NCI-H1105 (cell line): ENCODE data around the gene HPD.
A peak's percentile ranks its signal among the peaks of the same experiment; 100 is the strongest.

ENCODE experiments used
- DNase-seq: peaks from one replicate; lab custom pipeline; 2025; lab: John Stamatoyannopoulos, UW

HPD gene

DNA sequence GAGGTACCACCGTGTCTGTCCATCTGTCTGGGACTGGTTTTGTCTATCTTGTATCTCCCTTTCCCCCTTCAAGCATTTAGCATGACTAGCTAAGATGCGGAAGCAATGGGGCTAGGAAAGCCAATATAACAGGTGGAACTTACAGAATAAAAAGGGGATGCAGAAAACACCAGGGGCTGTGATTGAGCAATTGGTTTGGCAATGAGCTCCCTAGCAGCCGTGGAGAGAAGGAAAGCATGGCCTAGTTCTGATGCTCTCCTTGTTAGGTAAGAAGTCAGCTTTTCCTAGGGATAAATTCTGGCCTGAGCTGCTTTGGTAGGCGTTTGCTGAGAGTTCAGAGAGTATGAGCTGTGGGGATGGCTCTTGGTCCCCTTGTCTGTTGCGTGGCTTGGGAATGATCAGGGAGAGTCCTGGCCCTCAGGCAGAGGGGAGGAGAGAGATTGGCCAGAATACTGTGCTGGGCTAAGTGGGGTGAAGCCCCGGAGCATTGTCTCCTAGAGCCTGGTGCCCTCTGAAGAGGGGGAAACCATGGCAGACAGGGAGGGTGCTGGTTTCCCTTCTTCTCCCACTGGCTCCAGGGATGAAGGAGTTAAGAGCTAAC lies 47.7 kb downstream of the HPD start:
- DNase-seq = no peak

DNA sequence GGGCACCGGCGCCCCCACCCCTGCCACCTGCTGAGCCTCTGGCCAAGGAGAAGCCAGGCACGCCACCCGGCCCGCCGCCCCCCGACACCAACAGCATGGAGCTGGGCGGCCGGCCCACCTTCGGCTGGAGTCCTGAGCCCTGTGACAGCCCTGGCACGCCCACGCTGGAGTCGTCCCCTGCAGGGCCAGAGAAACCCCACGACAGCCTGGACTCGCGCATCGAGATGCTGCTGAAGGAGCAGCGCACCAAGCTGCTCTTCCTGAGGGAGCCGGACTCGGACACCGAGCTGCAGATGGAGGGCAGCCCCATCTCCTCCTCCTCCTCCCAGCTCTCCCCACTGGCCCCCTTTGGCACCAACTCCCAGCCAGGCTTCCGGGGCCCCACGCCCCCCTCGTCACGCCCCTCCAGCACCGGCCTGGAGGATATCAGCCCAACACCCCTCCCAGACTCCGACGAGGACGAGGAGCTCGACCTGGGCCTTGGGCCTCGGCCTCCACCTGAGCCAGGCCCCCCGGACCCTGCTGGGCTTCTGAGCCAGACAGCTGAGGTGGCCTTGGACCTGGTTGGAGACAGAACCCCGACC lies 48.3 kb downstream of the HPD start:
- no peak for DNase-seq

DNA sequence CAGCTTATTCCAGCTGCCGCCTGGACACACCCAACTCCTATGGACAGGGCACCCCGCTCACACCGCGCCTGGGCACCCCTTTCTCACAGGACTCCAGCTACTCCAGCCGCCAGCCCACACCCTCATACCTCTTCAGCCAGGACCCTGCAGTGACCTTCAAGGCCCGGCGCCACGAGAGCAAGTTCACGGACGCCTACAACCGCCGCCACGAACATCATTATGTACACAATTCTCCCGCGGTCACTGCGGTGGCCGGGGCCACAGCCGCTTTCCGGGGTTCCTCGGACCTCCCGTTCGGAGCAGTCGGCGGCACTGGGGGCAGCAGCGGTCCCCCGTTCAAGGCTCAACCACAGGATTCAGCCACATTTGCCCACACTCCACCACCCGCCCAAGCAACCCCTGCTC lies 48.9 kb downstream of the HPD start:
- DNase-seq = no peak

DNA sequence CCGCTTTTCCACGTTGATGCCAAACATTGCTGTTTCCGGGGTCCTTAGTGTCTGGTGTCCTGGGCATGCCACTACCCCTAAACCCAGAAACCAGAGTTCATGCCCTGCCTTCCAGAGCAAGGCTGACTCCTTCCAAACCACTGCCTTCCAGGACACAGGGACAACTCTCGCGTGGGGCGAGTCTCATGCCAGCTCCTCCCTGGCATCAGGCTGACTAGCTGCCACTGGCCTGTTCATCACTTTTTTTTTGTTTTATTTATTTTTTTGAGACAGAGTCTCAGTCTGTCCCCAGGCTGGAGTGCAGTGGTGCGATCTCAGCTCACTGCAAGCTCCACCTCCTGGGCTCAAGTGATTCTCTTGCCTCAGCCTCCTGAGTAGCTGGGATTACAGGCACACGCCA lies 50.0 kb downstream of the HPD start:
- DNase-seq = no peak

DNA sequence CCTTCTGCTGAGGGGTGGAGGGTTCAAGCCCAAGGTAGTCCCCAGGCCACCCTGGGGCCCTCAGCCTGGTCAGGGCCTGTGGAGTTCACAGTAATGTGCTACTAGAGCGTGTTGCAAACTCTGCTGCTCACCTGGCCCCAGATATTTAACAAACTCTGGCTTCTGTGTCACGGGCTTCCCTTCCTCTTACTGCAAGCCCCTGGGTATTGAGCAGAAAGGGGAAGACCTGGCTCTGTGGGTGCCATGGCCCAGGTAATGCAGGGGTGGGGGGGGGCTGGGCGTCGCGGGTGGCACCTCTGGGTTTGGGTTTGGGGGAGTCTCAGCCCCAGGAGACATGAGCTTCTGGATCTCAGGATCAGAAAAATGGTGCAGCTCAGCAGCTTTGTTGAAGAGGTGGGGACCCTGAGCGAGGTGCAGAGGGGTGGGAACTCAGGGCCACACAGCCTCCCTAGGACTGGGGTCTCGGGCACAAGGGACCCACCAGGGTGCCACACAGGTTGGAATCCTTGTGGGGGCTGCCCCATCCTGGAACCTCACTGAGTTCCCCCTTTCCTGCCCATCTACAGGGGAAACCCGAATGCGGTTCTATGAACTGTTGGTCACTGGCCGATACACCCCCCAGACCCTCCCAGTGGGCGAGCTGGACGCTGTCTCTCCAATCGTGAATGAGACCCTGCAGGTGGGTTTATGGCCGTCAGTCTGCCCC lies 50.9 kb downstream of the HPD start:
- DNase-seq = no peak

DNA sequence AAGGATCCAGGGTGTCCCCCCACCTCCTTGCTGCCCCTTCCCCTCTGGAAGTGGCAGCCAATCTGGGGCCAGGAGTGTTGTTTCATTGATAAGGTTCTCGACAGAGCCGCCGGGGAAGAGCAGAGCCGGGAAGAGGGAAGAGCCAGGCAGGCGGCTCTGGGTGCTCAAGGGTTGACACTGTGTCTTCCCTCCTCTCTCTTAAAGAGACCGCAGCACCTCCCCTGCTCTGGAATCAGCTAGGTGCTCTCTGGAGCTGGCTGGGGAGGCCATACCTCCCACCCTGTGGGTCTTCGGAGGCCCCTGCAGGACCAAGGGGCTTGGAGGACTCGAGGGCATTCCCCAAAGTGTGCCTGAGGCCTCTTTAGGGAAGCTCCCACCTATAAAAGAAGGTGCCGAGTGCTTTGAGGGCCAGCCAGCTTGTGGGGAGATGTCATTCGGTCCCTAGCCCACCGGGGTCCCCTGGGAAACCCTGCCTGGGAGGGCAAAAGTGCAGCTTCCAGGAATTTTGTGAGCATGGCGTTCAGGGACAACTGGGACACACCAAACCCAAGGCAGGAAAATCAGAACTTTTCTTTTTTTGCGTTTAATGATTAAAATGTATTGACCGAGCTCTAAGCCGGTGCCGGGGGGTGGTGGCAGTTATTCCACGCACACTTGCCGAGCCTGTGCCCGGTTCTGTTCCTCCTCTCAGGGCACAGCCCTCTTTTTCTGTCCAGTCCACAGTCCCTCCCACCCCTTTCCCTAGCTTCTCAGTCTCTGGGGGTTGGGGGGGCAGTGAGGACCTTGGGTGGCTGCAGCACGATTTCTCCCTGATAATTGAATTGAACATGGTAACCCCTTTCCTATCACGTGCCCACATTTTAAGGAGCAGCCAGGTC lies 51.9 kb downstream of the HPD start:
- DNase-seq = no peak

DNA sequence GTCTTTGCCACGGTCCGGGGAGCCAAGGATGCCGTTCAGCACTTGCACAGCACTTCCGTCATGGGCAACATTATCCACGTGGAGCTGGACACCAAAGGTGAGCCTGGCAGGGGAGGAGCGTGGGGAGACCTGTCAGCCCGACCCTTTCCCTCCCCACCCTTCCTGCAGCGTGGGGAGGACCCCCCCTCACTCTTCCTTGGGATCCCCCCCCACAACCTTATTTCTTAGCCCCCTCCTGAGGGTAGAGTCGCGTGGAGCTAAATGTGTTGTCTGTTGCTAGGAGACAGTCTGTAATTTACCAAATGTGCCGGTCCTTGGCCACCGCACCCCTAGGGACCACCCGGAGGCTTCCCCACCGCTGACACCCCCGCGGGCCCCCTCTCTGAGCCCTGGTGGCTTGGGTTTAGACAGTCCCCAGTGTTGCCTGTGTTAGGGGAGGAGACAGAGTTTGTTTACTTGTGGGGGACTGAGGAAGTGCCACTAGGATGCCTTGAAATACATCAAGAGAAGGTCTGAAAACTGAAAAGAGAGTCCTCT lies 52.6 kb downstream of the HPD start:
- DNase-seq = no peak

DNA sequence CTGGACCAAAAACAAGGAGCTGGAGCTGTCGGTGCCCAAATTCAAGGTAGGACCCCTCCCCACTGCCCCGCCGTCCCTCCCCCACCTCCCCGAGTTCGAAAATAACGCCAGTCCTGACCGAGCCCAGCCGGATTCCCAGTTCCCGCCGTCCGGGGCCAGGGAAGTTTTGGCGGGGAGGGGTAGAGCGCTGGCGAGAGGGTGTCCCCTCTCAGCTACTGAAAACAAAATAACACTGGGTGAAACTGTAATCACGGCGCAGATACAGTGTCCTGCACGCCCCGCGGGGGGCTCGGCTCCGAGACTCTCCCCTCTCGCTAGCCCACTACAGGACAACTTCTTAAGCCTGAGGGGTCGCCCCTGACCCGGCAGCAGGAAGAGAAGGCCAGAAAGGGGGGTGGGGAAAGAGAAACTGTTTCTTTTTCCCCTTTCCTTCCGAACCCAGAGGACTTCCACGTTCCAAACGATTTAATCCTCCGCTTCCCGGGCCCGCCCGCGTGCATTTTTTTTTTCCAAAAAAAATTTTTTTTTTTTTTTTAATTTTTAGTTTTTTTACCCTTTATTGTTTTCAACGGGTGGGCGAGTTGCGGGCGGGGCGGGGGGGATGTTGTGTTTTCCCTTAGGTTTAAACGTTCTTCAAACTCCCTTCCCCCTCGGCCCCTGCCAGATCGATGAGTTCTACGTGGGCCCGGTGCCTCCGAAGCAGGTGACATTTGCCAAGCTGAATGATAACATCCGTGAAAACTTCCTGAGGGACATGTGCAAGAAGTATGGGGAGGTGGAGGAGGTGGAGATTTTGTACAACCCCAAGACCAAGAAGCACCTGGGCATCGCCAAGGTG lies 53.3 kb downstream of the HPD start:
- DNase-seq = no peak

DNA sequence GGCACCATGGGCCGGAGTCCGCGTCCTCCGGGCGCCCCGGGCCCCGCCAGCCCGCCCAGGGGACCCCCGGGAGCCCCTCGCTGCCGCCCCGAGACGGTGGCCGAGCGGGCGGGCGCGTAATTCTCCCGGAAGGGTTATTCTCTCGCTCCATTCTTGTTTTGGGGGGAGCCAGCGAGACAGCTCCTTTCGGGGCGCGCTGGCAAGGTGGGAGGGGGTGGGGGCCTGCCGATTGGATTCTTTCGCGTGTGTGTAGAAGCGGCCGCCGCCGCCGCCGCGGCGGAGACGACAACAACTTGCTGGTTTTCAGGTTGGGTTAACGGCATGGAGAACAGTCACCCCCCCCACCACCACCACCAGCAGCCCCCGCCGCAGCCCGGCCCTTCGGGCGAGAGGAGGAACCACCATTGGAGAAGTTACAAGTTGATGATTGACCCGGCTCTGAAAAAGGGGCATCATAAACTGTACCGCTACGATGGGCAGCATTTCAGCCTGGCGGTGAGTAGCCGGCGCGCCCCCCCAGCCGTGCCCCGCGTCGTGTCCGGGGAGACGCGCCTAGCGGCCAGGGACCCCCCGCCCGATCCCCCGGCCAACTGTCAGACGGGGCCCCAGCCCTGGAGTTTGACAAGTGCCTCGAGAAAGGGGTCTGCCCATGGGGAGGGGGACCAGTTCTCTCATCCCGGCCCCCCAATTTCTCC lies 54.1 kb downstream of the HPD start:
- no peak for DNase-seq

DNA sequence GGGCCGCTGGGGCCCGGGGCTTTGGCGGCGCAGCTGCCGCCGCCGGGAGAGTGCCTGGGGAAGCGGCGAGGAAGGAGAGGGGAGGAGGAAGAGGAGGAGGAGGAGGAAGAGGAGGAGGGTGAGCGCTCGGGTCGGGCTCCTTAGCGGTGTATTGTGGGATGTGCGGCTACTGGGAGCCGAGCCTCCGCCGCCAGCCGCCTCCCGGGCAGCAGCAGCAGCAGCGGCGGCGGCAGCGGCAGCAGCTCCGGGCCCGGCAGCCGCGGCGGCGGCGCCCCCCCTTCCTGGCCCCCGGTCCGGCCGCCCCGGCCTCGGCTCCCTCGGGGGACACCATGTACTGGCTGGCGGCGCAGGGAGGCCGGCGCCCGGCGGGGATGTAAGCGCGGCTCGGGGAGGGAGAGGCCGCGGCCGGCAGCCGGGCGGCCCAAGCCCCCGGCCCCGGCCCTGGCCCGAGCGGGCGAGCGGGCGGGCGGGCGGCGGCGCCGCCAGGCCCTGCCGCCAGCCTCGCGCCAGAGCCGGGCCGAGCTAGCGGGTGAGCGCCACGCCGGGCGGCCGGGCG lies 54.7 kb downstream of the HPD start, which contains the start of gene SETD1B:
Gene SETD1B (plus strand): TSS at position 149 of the 556 bp plus-strand sequence. CDS start 729 bp downstream, outside the sequence.
- no peak for DNase-seq

DNA sequence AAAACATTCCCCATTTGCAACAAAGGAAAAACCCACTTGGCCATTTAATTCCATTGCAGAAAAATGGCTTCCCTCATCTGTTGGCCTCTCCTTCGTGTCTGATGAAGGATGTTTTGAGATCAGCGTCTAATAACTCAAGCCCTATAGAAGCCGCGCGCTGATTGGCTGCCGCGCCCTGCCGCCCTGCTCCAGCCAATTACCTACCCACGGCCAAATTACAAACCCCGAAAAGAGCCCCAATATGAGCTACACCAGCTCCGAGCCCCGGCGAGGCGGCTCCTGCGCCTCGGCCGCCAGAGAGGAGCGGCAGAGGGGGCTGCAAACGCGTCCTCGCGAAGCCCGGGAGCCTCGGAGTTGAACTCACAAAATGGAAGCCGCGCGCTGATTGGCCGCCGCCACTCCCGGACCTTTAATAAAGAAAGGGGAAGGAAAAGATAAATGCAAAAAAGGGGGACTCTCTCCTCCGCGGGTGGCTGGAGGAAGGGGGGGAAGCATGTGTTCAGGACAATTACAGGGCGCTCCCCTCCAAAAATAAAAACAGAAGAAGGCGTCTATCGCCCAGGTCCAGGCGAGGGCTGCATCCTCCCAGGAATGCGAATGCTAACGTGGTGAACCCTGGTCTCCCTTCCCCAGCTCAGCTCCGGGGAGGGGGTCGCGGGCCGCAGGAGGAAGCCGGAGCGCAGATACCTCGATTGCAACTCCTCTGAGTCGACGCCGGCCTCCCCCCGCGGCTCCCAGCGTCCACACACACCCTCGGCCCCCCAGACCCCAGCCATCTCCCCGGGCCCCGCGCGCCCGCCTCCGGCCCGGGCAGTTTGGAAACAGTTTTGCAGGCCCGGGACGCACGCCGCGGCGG lies 55.6 kb downstream of the HPD start:
- peak; percentile 96 for DNase-seq

DNA sequence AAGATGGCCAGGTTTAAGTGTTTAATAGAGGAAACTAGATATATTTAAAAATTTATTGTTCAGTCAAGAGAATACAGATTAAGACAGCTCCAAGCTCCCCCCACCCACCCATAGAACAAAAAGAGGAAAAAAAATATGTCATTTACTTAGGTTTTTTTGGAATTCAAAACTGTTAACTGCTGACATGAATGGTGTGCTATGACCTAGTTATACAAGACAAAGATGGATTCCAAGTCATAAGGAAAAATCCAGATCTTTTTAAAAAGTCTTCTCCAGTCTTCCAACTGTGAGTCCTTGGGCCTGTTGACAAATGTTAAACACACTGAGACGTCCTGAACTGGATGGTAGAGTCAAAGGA lies 56.2 kb downstream of the HPD start:
- no peak for DNase-seq

DNA sequence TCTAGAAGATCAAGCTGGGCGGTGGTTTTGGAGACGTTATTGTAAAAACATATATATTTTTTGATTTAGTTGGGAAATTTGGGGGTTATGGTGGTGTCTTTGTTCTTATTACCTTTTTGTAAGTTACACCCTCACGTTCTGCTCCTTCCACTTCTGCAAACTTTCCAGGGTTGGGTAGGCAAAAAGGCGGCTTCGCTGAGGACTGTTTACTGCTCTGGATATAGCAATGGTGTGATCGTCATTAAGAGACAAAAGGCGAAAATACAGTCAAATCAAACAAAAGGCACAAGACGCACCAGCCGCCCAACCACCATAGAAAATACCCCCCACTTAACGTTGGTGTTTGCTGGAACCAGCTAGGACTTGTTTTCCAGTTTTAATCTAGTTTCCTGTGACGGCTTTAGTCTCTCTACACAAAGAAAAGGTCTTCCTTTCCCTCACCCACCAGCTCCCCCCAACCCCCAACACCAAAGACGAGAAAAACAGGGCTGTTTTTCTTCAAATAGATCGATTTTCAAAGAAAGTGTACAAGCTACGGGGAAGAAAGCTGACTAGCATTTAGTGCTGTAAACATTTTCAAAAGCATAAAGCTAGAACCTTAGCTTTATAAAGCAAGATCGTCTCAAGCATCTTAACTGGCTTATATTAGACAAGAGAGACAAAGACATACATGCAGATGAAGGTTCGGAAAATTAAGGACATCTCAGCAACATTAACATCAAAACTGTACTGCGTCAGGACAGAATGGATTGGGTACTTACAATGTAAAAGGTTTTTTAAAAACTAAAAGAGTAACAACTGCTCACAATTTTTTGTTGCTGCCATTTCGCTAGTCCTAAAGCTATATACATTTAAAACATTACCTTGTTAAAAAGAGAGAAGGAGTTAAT lies 56.8 kb downstream of the HPD start:
- peak; percentile 73 for DNase-seq

DNA sequence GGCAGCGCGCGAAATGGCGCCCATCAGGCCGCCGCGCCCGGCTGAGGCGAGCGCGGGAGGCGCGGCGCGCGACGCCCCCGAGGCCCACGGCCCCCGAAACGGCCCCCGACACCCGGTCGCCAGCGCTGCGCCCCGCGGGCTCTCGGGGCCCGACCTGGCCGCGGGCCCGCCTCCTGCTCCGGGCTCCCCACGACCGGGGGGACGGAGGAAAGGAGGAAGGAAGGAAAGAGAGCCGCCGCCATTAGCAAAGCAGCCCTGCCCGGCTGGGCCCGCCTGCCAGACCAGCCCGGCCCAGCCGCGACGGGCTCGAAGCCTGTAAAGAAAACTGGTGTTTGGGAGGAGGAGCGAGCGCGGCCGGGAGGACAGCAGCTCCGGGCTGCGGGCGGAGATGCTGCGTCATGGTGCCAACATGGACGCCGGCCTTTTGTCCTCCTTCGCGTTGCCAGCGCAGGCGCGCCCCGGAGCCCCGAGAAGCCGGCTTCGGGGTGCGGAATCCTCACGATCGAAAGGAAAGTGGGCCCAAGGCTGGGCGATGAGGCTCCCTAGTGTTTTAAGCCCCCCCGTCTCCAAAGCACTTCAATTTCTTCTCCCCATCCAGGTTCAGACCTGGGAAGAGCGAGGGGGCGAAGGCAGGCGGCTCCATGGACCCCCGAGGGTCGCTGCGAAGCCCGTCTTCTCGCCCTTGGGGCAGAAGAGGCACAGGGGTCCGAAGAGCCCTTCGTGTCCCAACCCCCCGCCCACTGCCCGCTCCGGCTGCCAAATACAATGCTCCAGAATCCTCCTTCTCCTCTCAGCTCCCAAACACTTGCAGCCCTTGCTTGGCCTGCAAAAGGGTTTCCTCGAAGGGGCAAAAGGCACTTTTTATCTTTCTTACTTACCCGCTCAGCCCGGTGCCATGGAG lies 57.7 kb downstream of the HPD start:
- DNase-seq = peak; percentile 50

DNA sequence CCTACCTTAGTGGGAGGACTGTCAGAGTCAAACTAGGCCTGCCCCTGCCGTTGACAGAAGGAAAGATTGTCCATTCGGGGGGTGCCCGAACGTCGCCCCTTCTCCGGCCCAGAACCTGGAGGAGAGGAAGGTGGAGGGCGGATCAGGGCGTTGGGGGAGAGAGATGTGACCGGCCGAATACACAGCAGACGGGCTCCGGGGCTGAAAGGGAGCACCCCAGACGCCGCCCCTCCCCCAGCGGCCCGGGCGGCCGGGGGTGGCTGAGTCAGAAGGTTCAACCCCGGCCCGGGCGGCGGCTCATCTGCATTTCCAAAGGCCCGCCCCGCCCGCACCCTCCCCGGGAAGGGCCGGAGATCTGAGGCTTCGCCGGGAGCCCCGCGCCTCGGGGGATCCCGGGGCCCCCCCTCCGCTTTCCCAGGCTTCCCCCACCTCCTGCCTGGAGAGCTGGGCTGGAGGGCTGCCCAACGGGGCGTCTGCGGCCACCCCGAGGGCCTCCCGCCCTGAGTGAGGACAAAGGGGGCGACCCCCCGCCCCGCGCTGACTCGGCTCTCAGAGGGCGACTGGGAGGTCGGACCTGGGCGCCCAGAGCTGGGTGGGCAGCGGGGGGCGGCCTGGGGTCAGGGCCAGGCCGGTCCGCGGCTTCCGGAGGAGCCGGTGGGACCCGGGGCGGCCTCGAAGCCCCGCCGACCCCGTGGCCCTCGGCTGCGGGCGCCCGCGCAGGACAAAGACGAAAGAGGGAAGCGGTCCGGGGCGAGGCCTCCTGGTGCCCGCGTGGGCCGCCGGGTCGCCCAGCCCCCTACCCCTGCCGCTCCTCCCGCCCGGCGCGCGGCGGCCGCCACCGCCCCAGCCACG lies 58.6 kb downstream of the HPD start:
- DNase-seq = peak; percentile 78

DNA sequence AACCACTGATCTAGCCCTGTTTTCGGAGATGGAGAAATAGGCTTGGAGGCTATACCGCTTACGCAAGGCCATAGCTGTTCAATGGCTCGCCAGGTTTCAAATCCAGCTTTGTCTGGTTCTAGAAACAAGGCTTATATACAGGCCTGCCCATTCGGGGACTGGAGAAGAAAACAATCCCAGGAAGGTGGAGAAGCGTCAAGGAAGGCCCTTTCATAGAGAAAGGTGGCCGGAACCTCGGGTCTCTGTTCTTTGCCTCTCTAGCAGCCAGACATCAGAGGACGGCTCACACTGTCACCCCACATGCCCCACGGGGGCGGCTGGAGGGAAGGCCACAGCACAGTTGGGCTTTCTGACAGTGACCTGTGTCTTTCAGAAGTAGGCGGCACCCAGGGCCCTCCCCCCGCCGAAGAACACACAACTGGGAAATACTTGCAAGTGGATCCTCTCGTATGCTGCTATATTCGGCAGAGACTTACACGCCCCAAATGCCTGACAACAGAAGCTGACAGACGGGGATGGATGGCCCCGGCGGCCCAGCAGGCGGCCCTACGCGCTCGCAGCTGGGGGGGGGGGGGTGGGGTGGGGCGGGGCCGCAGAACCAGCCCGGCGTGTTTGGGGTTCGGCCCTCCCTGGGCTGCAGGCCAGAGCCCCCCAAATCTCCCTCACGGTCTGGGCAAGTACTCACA lies 59.4 kb downstream of the HPD start:
- peak; percentile 77 for DNase-seq
